Medulla oblongata (tissue), 1 donor: ENCODE results near the gene EIF1B.
"Not testable (repeated sequence)": the region's sequence is repeated elsewhere in the genome, so short reads cannot be mapped to it uniquely, and the experiment has no call there.

Experiments
- DNase-seq: peaks from one replicate; pipeline ENCODE4 v3.0.0-alpha.2; 2015; ENCODE audit errors: extremely low spot score

Gene EIF1B

GRCh38 chr3:40309418-40309924 lies at the start of gene EIF1B:
Gene EIF1B, plus strand, starts transcription at chr3:40309707. Its CDS starts 235 bp downstream, at chr3:40309942.
- peak; percentile 99 for DNase-seq

DNA sequence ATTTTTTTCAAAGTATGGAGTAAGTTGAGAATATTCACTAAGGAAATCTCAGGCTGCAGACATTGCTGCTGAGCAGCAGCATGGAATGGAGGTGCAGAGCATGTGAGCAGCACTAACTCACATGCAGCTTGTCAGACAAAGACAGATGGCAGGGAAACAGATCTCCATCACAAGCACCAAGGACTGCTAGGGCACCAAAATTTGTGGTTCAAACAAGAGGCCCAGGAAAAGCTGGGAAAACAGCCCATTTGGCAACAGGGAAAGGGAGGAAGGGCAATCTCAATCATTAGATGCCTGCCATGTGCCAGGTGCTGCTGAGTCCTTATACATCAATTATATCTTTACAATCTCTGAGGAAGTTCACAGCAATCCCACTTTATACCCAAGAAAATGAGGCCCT lies 47.2 kb upstream of the EIF1B start:
- DNase-seq, result no peak

- no peak for DNase-seq
These were observed 45.1 kb upstream of the EIF1B start for GRCh38 chr3:40264451-40264850.

- no peak for DNase-seq
These were observed 44.3 kb upstream of the EIF1B start for GRCh38 chr3:40265181-40265580.

DNA sequence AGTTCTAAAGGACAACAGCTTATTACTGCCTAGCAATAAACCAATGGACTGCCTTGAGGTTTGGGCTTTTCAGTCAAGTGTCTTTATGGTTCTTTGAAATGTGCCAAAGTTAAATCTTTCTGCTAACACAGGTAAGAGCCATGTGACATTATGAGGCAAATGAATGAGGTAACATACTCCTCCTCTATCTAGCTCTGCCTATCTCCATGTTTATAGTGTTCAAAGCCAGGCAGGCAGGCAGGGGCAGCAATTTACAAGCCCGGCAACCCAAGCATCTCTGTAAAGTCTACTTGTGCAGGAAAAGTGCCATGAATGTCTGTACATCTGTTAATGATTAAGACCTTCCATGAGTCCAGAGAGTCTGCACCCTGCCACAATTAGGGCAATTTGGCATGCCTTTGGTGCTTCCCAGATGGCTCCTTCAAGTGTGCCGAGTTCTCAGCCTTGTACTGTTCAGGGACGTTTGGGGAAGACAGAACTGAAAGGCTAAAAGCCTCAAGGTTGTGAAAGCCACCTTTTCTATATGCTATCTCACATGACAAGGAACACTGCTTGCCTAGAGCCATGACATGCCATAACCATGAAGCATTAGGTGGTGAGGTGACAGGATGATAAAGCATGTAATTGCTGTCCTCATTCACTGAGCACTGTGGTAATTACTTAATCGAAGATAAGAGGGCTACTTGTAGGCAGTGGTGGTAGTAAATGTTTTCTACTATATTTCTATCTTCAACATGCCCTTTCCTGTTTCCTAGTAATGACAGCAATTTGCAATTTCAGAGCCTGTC lies 41.4 kb upstream of the EIF1B start:
- no peak for DNase-seq

- peak; percentile 76 for DNase-seq
These were observed 40.5 kb upstream of the EIF1B start for GRCh38 chr3:40268802-40269524.

- DNase-seq, result no peak
These were observed 30.7 kb upstream of the EIF1B start for GRCh38 chr3:40278791-40279190.

DNA sequence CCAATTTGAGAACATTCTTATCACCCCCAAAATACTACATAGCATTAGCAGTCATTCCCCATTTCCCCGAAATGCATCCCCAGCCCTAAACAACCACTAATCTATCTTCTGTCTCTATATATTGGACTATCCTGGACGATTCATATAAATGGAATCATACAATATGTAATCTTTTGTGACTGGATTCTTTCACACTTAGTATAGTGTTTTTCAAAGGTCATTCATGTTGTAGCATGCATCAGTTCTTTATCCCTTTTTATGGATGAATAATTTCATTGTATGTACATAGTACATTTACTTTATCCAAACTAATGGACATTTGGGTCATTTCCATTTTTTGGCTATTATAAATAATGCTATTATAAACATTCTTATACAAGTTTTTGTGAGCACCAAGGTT lies 27.5 kb upstream of the EIF1B start:
- no peak for DNase-seq

- DNase-seq, result not testable (repeated sequence)
These were observed 26.4 kb upstream of the EIF1B start for GRCh38 chr3:40283057-40283456.

GRCh38 chr3:40287248-40287647 lies 22.3 kb upstream of the EIF1B start:
- DNase-seq, result no peak

DNA sequence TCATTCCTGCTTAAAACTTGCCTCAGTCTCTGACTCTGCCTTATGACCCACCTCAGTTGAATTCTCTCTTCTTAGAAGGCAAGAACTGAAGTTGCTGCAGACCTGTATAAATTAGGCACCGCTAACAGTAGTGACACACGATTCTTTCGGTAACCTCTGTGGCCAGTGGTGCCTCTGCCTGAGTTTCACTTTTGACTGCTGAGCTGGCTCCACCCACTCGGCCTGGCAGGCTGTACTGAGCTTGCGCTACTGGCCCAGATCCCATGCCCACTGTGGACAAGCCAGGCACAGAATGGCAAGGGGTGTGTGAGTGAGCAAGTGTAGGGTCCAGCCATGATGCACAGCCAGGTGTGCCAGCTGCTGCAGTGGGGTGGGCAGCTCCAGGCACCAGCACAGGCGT lies 19.1 kb upstream of the EIF1B start:
- DNase-seq, result no peak

GRCh38 chr3:40291471-40291870 lies 18.0 kb upstream of the EIF1B start:
- no peak for DNase-seq

GRCh38 chr3:40292637-40293349 lies 16.7 kb upstream of the EIF1B start:
- DNase-seq, result peak; percentile 81

DNA sequence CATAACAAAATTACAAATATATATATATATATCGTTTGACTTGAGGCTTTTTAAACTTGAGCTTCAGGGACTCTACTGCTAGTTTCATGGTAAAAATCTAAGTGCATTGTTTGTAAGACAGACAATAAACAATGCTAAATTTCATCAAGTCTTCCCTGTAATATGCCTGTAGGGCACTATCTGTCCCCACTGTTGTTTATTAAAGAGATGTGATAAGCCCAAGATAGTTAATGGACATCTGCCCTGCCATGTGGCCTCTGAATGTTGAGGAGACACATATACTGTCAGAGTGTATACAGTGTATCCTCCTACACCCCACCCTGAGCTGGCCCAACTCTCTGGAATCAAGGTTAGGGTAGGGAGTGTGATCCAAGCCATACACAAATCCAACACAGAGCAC lies 15.1 kb upstream of the EIF1B start:
- no peak for DNase-seq

DNA sequence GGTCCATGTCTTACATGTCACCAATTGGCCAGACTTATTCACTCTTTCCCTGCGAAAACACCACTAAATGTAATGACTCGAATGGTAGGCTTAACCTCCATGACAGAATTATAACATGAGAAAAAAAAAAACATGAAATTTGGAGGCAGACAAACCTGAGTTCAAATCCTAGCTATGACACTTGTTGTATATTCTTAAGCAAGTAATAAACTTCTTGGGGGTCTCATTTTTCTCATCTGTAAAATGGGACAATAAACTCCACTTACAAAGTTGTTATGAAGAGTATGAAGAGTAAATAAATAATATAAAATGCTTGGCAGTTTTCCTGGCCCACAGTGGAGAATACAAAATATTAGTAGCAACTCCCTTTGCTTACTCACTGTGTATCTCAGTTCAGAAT lies 11.4 kb upstream of the EIF1B start:
- DNase-seq, result no peak

GRCh38 chr3:40299130-40299720 lies 10.3 kb upstream of the EIF1B start:
- DNase-seq, result no peak

DNA sequence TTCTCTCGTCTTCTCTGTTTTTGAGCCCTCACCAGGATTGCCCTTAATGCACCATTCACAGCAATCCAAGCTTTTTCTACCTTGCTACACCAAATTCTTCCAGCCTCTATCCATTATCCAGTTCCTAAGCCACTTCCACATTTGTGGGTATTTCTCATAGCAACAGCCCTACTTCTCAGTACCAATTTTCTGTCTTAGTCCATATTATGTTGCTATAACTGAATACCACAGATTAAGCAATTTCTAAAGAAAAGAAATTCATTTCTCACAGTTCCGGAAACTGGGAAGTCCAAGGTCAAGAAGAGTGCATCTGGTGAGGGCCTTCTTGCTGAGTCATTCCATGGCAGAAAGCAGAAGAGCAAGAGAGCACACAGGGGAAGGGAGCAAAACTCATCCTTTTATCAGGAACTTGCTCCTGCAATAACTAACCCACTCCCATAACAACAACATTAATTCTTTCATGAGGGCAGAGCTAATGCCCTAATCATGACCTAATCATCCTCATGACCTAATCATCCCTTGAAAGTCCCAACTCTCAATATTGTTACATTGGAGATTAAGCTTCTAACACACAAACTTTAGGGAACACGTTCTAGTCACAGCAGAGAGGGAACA lies 9.7 kb upstream of the EIF1B start:
- no peak for DNase-seq

GRCh38 chr3:40302784-40303183 lies 6.7 kb upstream of the EIF1B start:
- DNase-seq, result no peak

DNA sequence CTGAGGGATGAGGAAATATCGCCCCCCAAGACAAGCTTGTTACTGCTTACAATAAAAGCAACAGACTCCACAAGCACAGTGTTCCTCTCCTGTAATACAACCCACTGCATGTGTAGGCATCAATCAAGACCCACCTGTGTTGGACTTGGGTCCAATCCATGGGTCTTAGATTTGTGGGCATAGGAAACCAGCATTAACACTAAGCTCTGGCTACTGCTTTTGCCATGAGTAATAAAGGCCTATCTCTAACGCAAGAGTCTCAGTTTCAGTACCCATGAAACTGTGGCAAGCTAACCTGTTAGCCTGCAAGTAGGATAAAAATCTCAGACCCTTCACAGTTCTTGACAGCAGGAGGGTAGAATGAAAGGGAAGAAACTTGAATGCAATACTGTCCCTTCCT lies 5.2 kb upstream of the EIF1B start:
- no peak for DNase-seq

DNA sequence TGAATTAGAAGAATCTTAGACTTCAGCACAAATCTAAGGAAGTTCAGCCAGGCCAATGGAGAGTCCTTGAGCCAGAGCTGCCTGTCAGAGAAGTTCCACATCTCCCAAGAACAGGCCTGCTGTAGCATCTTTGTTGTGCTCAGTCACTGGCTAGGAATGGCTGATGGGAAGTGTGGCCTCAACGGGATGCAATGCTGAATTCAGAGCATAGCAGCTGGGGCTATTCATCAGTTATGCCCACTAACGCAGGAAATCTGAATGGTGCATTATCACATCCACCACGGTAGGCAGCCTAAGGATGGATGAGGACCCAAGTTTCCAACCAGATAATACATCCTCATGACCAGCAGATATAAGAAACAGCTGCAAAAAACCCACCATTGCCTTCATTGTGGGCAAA lies 3.2 kb upstream of the EIF1B start:
- DNase-seq, result no peak

GRCh38 chr3:40307176-40307575 lies 2.3 kb upstream of the EIF1B start:
- DNase-seq, result no peak
